ENCODE data around the gene CDK5R1. TPM values are rescaled to one million over a fixed set of nuclear protein-coding genes. Genes with fewer than 3 reads are reported as not detected.

The CDK5R1 gene
- total and polyA plus RNA-seq, 2 donors (not counting 1 experiment from before 2014, with no cell fraction given): 2.4 to 6.2 TPM

- Histone ChIP-seq H3K27me3 (replicated peaks in 1 of 4; ENCODE audit: control extremely low read depth in 1 of 4, control insufficient read depth in 3 of 4, insufficient read depth in 4 of 4, low read length in 3 of 4) (no peaks in the 10 kb centered on the region), H3K79me2 (ENCODE audit: control insufficient read depth, insufficient read depth, low read length) (peaks cover 27% of the 10 kb centered on the region), H3K36me3 (replicated peaks in 1 of 2; ENCODE audit: control extremely low read depth in 1 of 2, control insufficient read depth in 1 of 2, extremely low read depth in 1 of 2, insufficient read depth in 2 of 2, low read length in 1 of 2) (no peaks in the 10 kb centered on the region), H3K27ac (ENCODE audit: low read length in 2 of 2) (no peak overlapping the region), H3K4me3 (ENCODE audit: control extremely low read depth in 1 of 5, extremely low read depth in 1 of 5, insufficient read depth in 1 of 5, low read depth in 2 of 5, low read length in 4 of 5) (no peak overlapping the region), H3K4me2 (replicated peaks; ENCODE audit: low read depth, low read length, poor library complexity, severe bottlenecking) (no peak overlapping the region), H2AFZ (ENCODE audit: insufficient read depth, low read depth, low read length, poor library complexity, severe bottlenecking) (no peak overlapping the region), H3K9ac (ENCODE audit: low read length) (no peak overlapping the region), H3K9me3 (ENCODE audit: control extremely low read depth in 1 of 3, control insufficient read depth in 2 of 3, insufficient read depth in 1 of 3, low read length in 2 of 3) (peaks cover 0 to 5% (median 0%) of the 10 kb centered on the region in 3 donors), H4K20me1 (ENCODE audit: control insufficient read depth, insufficient read depth, low read length, poor library complexity, severe bottlenecking) (no peaks in the 10 kb centered on the region), H3K4me1 (ENCODE audit: control insufficient read depth in 2 of 2, insufficient read depth in 2 of 2, low read length in 2 of 2) (peaks cover 46 to 48% of the 10 kb centered on the region in 2 donors)
- Mint-ChIP-seq H3K27me3 (no peaks in the 10 kb centered on the region), H3K27ac (no peak overlapping the region), H3K4me1 (peaks cover 39% of the 10 kb centered on the region), H3K9me3 (ENCODE audit: insufficient read depth) (no peaks in the 10 kb centered on the region), H3K4me3 (no peak overlapping the region)
- no peak for DNase-seq
- WGBS (ENCODE audit: insufficient coverage): 91% methylated on average over 16 of the region's 16 CpGs
- ChIA-PET CTCF (interaction anchor here (0.8 to 1.5 kb wide), 2 partner anchors 9 to 13 kb away, joined by 3 to 5 read pairs; no protein-coding TSS in a partner anchor), POLR2A (no interaction called here)
- no peak for TF ChIP-seq CTCF (IDR thresholded peaks at IDR 0.05)
- TF ChIP-seq EZH2 (IDR thresholded peaks at IDR 0.05; ENCODE audit: borderline replicate concordance, insufficient read depth, low read depth, low read length, poor library complexity, severe bottlenecking): no peak
- no peak for ATAC-seq (ENCODE audit: low read depth)
- intact Hi-C loops (cut with micrococcal nuclease): no loop called here
Measured at GRCh38 chr17:32496395-32497073, 9.7 kb downstream of the CDK5R1 start.

GRCh38 chr17:32497431-32498205 is 10.8 kb downstream of the CDK5R1 start:
- no peak for TF ChIP-seq CTCF (IDR thresholded peaks at IDR 0.05)
- no peak for TF ChIP-seq EZH2 (IDR thresholded peaks at IDR 0.05; ENCODE audit: borderline replicate concordance, insufficient read depth, low read depth, low read length, poor library complexity, severe bottlenecking)
- H3K79me2 ChIP-seq (ENCODE audit: control insufficient read depth, insufficient read depth, low read length): peaks cover 23% of the 10 kb centered on the region
- no peaks in the 10 kb centered on the region for H3K27me3 Mint-ChIP-seq
- no peak overlapping the region for H3K4me3 Mint-ChIP-seq
- peaks cover 42 to 47% of the 10 kb centered on the region in 2 donors for H3K4me1 ChIP-seq (ENCODE audit: control insufficient read depth in 2 of 2, insufficient read depth in 2 of 2, low read length in 2 of 2)
- H2AFZ ChIP-seq (ENCODE audit: insufficient read depth, low read depth, low read length, poor library complexity, severe bottlenecking): no peak overlapping the region
- no peaks in the 10 kb centered on the region for H3K27me3 ChIP-seq (replicated peaks in 1 of 4; ENCODE audit: control extremely low read depth in 1 of 4, control insufficient read depth in 3 of 4, insufficient read depth in 4 of 4, low read length in 3 of 4)
- ChIA-PET CTCF (no interaction called here), POLR2A (no interaction called here)
- no peaks in the 10 kb centered on the region for H3K9me3 Mint-ChIP-seq (ENCODE audit: insufficient read depth)
- no peaks in the 10 kb centered on the region for H3K36me3 ChIP-seq (replicated peaks in 1 of 2; ENCODE audit: control extremely low read depth in 1 of 2, control insufficient read depth in 1 of 2, extremely low read depth in 1 of 2, insufficient read depth in 2 of 2, low read length in 1 of 2)
- 91% methylated on average over 14 of the region's 18 CpGs for WGBS (ENCODE audit: insufficient coverage)
- no peak overlapping the region for H3K4me2 ChIP-seq (replicated peaks; ENCODE audit: low read depth, low read length, poor library complexity, severe bottlenecking)
- intact Hi-C loops (cut with micrococcal nuclease): no loop called here
- no peaks in the 10 kb centered on the region for H4K20me1 ChIP-seq (ENCODE audit: control insufficient read depth, insufficient read depth, low read length, poor library complexity, severe bottlenecking)
- H3K9me3 ChIP-seq (ENCODE audit: control extremely low read depth in 1 of 3, control insufficient read depth in 2 of 3, insufficient read depth in 1 of 3, low read length in 2 of 3): peaks cover 0 to 5% (median 0%) of the 10 kb centered on the region in 3 donors
- no peak overlapping the region for H3K9ac ChIP-seq (ENCODE audit: low read length)
- peak overlapping the region; percentile 15 for H3K27ac Mint-ChIP-seq
- DNase-seq (no peak), ATAC-seq (ENCODE audit: low read depth) (no peak)
- no peak overlapping the region for H3K4me3 ChIP-seq (ENCODE audit: control extremely low read depth in 1 of 5, extremely low read depth in 1 of 5, insufficient read depth in 1 of 5, low read depth in 2 of 5, low read length in 4 of 5)
- H3K27ac ChIP-seq (ENCODE audit: low read length in 2 of 2): no peak overlapping the region
- peaks cover 37% of the 10 kb centered on the region for H3K4me1 Mint-ChIP-seq
